ENCODE results near the gene CCDC73. TPM values are rescaled to one million over a fixed set of nuclear protein-coding genes. Genes with fewer than 3 reads are reported as not detected.

CCDC73 gene
- total RNA-seq, 1 experiment from 2014 or later, result not detected

Other genes with a start within 250 kb of the CCDC73 start
- 721 and 829 TPM in 2 replicates for gene EIF3M, start 210.8 kb downstream of the CCDC73 start, total RNA-seq (2014; rRNA removed; shearing (Covaris generic))
- gene PRRG4, start 35.3 kb upstream of the CCDC73 start, total RNA-seq (2014; rRNA removed; shearing (Covaris generic)), result 0.33 and 0.35 TPM in 2 replicates
- 19.3 and 24.7 TPM in 2 replicates for gene QSER1, start 98.1 kb upstream of the CCDC73 start, total RNA-seq (2014; rRNA removed; shearing (Covaris generic))
- gene DEPDC7, start 221.2 kb upstream of the CCDC73 start, total RNA-seq (2014; rRNA removed; shearing (Covaris generic)), result 1.6 and 2.6 TPM in 2 replicates
- gene TCP11L1, start 244.9 kb upstream of the CCDC73 start, total RNA-seq (2014; rRNA removed; shearing (Covaris generic)), result 16.4 and 17.2 TPM in 2 replicates

Data from HT1080 (cell line).